H7 (cell line): ENCODE results near the gene FREM1. TPM values are rescaled to one million over a fixed set of nuclear protein-coding genes. Genes with fewer than 3 reads are reported as not detected.
"Not testable (repeated sequence)": the region's sequence is repeated elsewhere in the genome, so short reads cannot be mapped to it uniquely, and the experiment has no call there.

Source experiments
- DNase-seq: peaks from one replicate; pipeline ENCODE4 v3.0.0; 2012
- H3K27me3 ChIP-seq: 2 replicates; pipeline ENCODE4 v1.6.0; 2011; ENCODE audit warnings: mild to moderate bottlenecking, low read length; ENCODE audit not compliant: control insufficient read depth, insufficient read depth
- H3K36me3 ChIP-seq: replicated peaks from 2 replicates; pipeline ENCODE4 v1.5.1; 2011; ENCODE audit warnings: low read length; ENCODE audit not compliant: control insufficient read depth, insufficient read depth
- H3K4me3 ChIP-seq: 2 replicates; pipeline ENCODE4 v1.5.1; 2011; ENCODE audit warnings: low read depth, mild to moderate bottlenecking, control low read depth, low read length, moderate library complexity; ENCODE audit not compliant: insufficient read depth
- total RNA-seq: library from RNA; depleted of rRNA; stranded (reverse); fragments of >200 nt; shearing (Covaris generic); gene quantifications from 2 replicates; pipeline ENCODE4 v1.2.3, GENCODE V29; 2014

FREM1 gene
- total RNA-seq, 1 experiment from 2014 or later: 4.8 TPM

GRCh38 chr9:14926941-14927624 is 16.9 kb upstream of the FREM1 start:
- Histone ChIP-seq H3K36me3 (no peaks in the 10 kb centered on the region), H3K4me3 (no peak overlapping the region), H3K27me3 (no peaks in the 10 kb centered on the region)
- DNase-seq: no peak

DNA sequence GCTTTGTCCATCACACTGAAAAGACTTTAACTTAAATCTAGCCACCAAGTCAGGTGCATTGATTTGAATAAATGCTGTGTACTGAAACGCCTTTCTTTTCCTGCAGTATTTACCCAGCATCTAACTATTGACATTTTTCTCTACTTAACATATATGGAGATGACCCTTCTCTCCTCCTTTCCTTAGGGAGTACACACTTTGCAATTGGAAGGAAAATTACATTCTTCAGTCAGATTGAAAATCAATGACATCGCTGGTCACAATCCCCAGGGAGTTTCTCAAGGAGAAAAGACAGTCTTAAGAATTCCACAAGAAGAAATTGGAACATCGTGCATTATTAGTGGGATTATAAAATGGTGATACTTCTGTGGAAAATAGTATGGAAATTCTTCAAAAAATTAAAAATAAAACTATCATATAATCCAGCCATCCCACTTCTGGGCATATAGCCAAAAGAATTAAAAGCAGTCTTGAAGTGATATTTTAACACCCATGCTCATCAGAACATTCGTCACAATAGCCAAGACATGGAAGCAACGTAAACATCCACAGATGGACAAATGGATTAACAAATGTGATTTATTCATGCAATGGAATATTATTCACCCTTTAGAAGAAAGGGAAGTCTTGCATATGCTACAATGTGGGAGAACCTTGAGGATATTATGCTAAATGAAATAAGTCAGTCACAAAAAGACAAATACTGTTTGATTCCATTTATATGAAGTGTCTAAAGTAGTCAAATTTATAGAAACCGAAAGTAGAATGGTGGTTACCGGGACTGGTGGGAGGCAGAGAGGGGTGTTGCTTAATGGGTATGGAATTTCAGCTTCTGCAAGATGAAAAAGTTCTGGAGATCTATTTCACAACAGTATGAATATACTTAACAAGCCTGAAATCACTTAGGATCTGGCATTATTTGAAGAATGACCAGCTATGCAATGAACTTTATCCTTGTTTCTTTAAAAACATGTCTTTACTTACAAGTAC is 14.3 kb upstream of the FREM1 start:
- Histone ChIP-seq H3K4me3 (no peak overlapping the region), H3K27me3 (no peaks in the 10 kb centered on the region), H3K36me3 (no peaks in the 10 kb centered on the region)
- no peak for DNase-seq

GRCh38 chr9:14923701-14924100 is 13.5 kb upstream of the FREM1 start:
- H3K4me3 ChIP-seq: no peak overlapping the region
- no peaks in the 10 kb centered on the region for H3K27me3 ChIP-seq
- DNase-seq: no peak
- H3K36me3 ChIP-seq: no peaks in the 10 kb centered on the region

DNA sequence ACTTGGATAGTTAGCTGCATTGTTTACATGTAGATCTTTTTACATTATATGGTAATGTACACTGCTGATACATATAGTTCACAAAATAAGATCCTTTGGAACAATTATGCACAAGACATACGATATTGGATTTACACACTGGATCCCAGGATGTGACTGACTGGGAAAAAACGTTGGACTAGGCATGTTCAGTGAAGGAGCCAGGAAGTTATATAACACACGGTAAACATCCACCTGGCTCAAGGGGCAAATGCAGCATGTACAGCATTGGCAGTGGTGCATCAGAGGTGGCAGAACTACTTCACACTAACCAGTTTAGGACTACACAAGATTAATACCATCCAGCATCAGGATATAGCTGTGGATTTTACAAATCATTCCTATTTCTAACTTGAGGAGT is 10.6 kb upstream of the FREM1 start:
- not testable (repeated sequence) for H3K4me3 ChIP-seq, H3K36me3 ChIP-seq, DNase-seq, H3K27me3 ChIP-seq

- Histone ChIP-seq H3K27me3 (no peaks in the 10 kb centered on the region), H3K4me3 (no peak overlapping the region), H3K36me3 (no peaks in the 10 kb centered on the region)
- no peak for DNase-seq
Measured at GRCh38 chr9:14913366-14913765, 3.1 kb upstream of the FREM1 start.

- H3K27me3 ChIP-seq: no peaks in the 10 kb centered on the region
- no peak overlapping the region for H3K4me3 ChIP-seq
- no peak for DNase-seq
- no peaks in the 10 kb centered on the region for H3K36me3 ChIP-seq
Measured at GRCh38 chr9:14912859-14913258, 2.6 kb upstream of the FREM1 start.

- H3K27me3 ChIP-seq: no peaks in the 10 kb centered on the region
- no peak for DNase-seq
- no peak overlapping the region for H3K4me3 ChIP-seq
- H3K36me3 ChIP-seq: no peaks in the 10 kb centered on the region
Measured at GRCh38 chr9:14911046-14911445, 818 bp upstream of the FREM1 start.

- no peaks in the 10 kb centered on the region for H3K27me3 ChIP-seq
- no peak for DNase-seq
- no peak overlapping the region for H3K4me3 ChIP-seq
- no peaks in the 10 kb centered on the region for H3K36me3 ChIP-seq
Measured at GRCh38 chr9:14909601-14909960, 647 bp downstream of the FREM1 start.

DNA sequence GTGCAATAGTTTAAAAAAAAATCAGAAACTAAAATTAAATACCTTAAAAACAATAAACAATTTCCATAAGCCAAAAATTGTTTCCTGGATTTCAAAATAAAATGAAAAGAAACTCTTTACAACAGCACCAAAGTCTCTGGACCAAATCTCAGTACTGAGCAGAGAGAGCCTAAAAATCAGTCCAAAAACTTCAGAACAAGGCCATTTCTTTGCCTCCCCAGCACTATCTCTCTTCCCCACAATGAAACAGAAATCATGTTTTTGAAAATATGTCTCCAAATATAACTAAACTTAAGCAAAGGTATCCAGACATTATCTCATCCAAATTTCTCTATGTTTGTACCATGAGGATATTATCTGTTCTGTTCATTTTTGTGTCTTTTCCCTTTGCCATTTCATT is 1.0 kb downstream of the FREM1 start:
- Histone ChIP-seq H3K4me3 (no peak overlapping the region), H3K27me3 (no peaks in the 10 kb centered on the region), H3K36me3 (no peaks in the 10 kb centered on the region)
- DNase-seq: no peak

GRCh38 chr9:14908295-14909180 is 1.7 kb downstream of the FREM1 start:
- Histone ChIP-seq H3K4me3 (no peak overlapping the region), H3K36me3 (no peaks in the 10 kb centered on the region), H3K27me3 (no peaks in the 10 kb centered on the region)
- DNase-seq: no peak

GRCh38 chr9:14907696-14908095 is 2.5 kb downstream of the FREM1 start:
- Histone ChIP-seq H3K36me3 (no peaks in the 10 kb centered on the region), H3K27me3 (no peaks in the 10 kb centered on the region), H3K4me3 (no peak overlapping the region)
- no peak for DNase-seq

GRCh38 chr9:14907360-14907685 is 2.9 kb downstream of the FREM1 start:
- no peaks in the 10 kb centered on the region for H3K27me3 ChIP-seq
- no peaks in the 10 kb centered on the region for H3K36me3 ChIP-seq
- peak; percentile 35 for DNase-seq
- H3K4me3 ChIP-seq: no peak overlapping the region

- H3K4me3 ChIP-seq: no peak overlapping the region
- no peak for DNase-seq
- H3K36me3 ChIP-seq: no peaks in the 10 kb centered on the region
- H3K27me3 ChIP-seq: no peaks in the 10 kb centered on the region
Measured at GRCh38 chr9:14906644-14907359, 3.4 kb downstream of the FREM1 start.

DNA sequence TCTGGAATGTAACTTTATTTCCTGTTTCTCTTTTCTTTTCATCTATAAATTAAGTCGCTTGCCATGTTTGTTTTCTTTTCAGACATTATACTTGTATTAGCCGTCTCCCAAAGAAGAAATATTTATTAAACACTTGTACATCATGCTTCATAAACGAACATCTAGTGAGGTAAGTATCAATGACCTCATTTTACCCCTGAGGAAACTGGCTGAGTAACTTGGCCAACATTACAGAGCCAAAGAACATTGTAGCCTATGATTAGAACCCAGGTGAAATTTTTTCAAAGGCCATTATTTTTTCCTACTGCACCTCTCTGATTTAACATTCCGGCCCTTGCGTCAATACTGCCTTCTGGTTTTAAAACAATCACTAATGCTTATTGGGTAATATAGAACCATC is 4.2 kb downstream of the FREM1 start:
- Histone ChIP-seq H3K27me3 (no peaks in the 10 kb centered on the region), H3K36me3 (no peaks in the 10 kb centered on the region), H3K4me3 (no peak overlapping the region)
- no peak for DNase-seq
